GM19328 (cell line): ENCODE results near the gene FOLR3.
"Not testable (repeated sequence)": the region's sequence is repeated elsewhere in the genome, so short reads cannot be mapped to it uniquely, and the experiment has no call there.

Source experiments
- ATAC-seq: cut with Tn5 transposase; IDR thresholded peaks from one replicate; pipeline ENCODE4 v1.9.1; 2021; ENCODE audit warnings: mild to moderate bottlenecking, moderate library complexity; ENCODE audit not compliant: unreplicated experiment

FOLR3 gene

DNA sequence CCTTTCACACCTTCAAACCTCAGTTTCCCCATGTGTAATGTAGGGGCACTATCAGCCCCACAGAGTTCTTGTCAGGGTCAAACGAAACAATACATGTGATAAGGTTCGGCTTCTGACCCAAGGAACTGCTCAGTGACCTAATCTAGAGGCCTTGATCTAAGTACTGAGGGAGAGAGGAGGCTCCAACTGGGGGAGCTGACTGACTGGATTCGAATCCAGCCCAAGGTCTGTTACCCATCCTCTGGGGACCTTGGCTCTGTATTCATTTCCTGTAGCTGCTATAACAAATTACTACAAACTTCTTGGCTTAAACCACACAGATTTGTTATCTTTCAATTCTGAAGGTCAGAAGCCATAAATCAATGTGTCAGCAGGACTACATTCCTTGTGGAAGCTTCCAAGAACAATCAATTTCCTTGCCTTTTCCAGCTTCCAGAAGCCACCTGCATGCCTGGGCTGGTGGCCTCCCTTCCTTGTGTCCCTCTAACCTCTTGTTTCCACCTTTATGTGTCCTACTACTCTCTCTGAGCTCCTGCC is 12.3 kb upstream of the FOLR3 start:
- ATAC-seq, result no peak

DNA sequence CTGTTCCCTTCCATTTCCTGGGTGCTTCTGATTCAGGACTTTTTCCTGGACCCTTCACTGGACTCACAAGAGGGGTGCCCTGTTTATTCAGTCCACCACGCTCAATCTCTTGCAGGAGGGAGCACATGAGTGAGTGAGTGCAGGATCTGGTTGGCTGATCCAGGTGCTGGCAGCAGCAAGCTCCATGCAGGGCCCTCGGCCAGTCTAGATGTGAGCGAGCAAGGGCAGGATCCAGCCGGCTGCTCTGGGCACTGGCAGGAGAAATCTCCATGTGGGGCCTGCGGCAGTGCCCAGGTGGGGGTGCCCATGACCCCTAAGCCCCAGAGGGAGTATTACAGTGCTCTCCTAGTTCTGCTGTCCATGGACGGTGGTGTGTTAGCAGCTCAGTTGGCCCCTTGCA is 11.5 kb upstream of the FOLR3 start:
- no peak for ATAC-seq

- ATAC-seq, result no peak
Observed at GRCh38 chr11:72125956-72126355, 9.6 kb upstream of the FOLR3 start.

- ATAC-seq, result no peak
Observed at GRCh38 chr11:72127923-72128322, 7.6 kb upstream of the FOLR3 start.

DNA sequence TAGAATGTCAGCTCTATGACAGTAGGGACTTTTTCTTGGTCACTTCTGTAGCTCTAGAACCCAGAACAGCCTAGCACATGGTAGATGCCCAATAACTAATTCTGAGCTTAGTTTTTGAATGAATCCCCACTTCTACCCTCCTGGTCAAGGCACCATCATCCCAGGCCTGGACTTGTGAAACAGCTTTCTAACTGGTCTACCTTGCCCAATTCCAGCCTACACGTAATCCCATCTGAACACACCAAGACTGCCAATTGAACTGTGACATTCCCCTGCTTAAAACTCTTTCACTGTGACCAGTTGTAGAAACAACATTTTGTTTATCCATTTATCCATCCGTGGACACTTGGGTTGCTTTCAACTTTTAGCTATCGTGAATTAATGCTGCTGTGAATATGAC is 6.1 kb upstream of the FOLR3 start:
- ATAC-seq, result no peak

- no peak for ATAC-seq
Observed at GRCh38 chr11:72132646-72133045, 2.9 kb upstream of the FOLR3 start.

GRCh38 chr11:72135891-72136683 is 562 bp downstream of the FOLR3 start:
- ATAC-seq, result no peak

- no peak for ATAC-seq
Observed at GRCh38 chr11:72136684-72137262, 1.2 kb downstream of the FOLR3 start.

DNA sequence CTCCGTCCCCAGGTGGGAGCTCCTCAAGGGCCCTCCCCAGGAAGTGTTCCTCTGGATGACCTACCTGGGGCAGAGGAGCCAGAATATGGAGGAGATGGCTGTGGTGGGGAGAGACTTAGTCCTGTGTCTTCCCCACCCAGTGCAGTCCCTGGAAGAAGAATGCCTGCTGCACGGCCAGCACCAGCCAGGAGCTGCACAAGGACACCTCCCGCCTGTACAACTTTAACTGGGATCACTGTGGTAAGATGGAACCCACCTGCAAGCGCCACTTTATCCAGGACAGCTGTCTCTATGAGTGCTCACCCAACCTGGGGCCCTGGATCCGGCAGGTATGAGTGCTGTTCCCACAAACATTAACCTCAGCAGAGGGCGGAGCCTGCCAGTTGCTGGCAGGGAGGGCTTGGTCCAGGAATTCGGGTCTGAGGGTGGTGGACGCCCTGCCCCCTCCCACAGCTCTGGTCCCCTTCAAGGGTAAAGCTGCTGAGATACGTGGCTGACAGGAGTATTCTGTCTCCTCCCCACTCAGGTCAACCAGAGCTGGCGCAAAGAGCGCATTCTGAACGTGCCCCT is 3.4 kb downstream of the FOLR3 start:
- ATAC-seq, result no peak

- ATAC-seq, result no peak
Observed at GRCh38 chr11:72139500-72139899, 4.0 kb downstream of the FOLR3 start.

- ATAC-seq, result no peak
Observed at GRCh38 chr11:72140661-72141060, 5.1 kb downstream of the FOLR3 start.

DNA sequence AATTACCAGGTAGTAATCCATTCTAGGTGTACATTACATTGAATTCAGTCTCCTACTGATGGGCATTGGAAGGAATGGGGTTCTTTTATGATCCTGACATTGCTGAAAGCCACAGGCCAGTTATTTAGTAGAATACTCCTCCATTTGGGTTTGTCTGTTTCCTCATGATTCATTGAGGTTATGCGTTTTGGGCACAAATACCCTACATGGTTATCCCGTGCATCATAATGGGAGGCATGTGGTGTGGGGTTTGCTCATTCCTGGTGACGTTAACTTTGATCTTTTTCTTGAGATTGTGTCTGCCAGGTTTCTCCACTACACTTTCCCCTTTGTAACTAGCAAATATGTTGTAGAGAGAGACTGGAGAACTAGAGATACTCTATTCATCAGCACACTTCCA is 5.5 kb downstream of the FOLR3 start:
- ATAC-seq, result no peak

DNA sequence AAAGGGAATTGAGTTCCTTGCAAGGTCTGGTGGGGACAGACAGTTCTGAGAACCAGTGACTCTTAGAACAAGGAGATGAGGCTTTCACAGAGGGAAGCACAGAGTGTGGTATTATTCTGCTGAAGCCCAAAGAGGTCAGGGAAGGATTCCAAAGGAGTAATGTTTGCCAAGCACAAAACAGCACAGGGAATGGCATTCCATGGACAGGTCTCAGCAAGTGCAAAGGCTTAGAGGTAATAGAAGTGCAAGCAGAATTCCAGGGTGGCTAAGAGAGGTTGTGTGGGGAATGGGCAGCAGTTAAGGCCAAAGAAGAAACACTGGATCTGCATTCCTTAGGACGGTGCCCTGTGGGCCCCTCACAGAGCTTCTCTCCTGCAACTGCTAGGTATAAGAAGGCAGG is 6.6 kb downstream of the FOLR3 start:
- not testable (repeated sequence) for ATAC-seq

DNA sequence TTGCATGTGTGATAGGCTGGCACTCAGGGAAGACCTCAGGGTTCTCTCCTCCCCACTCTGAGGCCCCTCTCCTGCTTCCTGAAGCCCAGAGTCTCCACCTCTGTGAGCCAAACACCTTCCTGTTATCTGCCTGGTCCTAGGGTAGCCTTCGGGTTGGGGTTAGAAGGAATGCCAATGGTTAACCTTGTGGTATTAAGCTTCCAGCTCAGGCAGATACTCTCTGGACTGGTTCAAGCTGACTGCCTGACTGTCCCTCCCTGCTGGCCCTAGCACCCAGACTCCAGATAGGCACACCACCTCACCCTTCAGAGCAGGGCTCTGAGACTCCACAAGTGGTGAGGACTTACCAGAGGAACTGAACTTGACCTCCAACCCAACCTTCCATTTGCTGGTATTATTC is 7.0 kb downstream of the FOLR3 start:
- ATAC-seq, result not testable (repeated sequence)

DNA sequence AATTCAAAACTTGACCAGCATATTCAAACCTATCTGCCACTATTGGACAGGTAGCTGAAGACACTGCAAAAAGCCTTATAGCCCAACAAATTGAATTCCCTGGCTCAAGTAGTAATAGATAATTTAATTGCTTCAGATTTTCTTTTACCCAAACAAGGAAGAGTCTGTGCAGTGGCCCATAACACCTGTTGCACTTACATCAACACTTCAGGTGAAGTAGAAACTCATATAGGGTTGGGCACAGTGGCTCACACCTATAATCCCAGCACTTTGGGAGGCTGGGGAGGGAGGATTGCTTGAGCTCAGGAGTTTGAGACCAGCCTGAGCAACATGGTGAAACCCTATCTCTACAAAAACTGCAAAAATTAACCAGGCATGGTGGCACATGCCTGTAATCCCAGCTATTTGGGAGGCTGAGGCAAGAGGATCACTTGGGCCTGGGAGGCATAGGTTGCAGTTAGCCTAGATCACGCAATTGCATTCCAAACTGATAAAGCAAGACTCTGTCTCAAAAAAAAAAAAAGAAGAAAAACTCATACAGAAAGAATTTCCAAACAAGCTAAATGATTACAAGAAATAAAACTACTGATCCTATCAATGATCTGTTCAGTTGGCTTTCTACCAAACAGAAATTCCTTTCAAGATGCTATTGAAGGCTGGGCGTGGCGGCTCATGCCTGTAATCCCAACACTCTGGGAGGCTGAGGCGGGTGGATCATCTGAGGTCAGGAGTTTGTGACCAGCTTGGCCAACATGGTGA is 9.5 kb downstream of the FOLR3 start:
- ATAC-seq, result no peak

GRCh38 chr11:72146625-72147024 is 11.1 kb downstream of the FOLR3 start:
- no peak for ATAC-seq

GRCh38 chr11:72150882-72151281 is 15.4 kb downstream of the FOLR3 start:
- no peak for ATAC-seq

DNA sequence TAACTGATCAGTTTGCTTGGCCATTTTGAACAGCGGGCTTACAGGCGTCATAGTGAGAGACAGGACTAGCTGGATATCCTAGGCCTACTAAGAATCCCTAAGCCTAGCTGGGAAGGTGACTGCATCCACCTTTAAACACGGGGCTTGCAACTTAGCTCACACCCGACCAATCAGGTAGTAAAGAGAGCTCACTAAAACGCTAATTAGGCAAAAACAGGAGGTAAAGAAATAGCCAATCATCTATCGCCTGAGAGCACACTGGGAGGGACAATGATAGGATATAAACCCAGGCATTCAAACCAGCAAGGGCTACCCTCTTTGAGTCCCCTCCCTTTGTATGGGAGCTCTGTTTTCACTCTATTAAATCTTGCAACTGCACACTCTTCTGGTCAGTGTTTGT is 18.3 kb downstream of the FOLR3 start:
- ATAC-seq, result not testable (repeated sequence)

GRCh38 chr11:72154816-72155215 is 19.3 kb downstream of the FOLR3 start:
- no peak for ATAC-seq

DNA sequence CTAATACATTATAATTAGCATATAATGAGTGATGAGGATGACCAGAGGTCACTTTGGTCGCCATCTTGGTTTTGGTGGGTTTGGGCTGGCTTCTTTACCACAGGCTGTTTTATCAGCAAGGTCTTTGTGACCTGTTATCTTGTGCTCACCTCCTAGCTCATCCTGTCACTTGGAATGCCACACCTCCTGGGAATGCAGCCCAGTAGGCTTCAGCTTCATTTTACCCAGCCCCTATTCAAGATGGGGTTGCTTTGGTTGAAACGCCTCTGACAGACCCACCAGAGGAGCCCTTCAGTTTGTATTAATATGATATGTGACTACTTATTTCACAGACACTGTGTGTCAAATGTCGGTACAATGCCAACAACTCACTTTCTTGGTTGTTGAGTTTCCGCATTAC is 20.2 kb downstream of the FOLR3 start:
- ATAC-seq, result no peak

DNA sequence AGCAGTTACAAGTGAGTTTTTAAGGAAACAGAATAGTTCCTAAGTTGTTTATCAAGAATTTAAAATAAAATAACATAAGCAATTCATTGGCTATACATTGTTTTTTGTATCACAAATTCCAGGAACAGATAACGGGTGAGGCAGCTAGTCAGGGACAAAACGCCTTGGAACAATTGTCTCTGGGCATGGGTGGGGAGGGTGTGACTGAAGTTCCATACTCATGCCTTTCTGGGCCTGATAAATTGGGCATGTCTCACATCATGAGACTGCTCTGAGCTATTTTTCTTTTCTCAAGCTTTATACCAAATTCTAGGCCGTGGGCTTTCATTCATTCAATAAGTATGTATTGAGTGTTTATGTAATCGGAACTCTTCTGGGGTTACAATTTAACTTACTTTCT is 21.6 kb downstream of the FOLR3 start:
- ATAC-seq, result no peak
